Activated CD4-positive, alpha-beta memory T cell treated with anti-CD3 and anti-CD28 coated beads, Interleukin-2, amount 10 ng/mL, durations not matched to agents 7 days and 5 days (primary cell): ENCODE measurements around the gene GPR146. TPM values are rescaled to one million over a fixed set of nuclear protein-coding genes. Genes with fewer than 3 reads are reported as not detected.

ENCODE experiments used
- CTCF ChIA-PET: fragments of 350-600 bp; sonication (Branson Sonifier 250); formaldehyde crosslinking; loops from one replicate; lab custom pipeline; 2021; ENCODE audit warnings: antibody characterized with exemption, inconsistent platforms; lab: Charles Lee
- POLR2A ChIA-PET: fragments of 350-600 bp; sonication (Branson Sonifier 250); formaldehyde crosslinking; loops from one replicate; lab custom pipeline; 2021; ENCODE audit warnings: antibody characterized with exemption; lab: Charles Lee
- DNase-seq: peaks from one replicate; pipeline ENCODE4 v3.0.0-alpha.2; 2020
- H3K27ac Mint-ChIP-seq: one replicate; pipeline ENCODE4 v1.8.0; 2021; ENCODE audit warnings: mild to moderate bottlenecking, mixed read lengths
- H3K27me3 Mint-ChIP-seq: one replicate; pipeline ENCODE4 v1.8.0; 2021; ENCODE audit warnings: mixed read lengths
- H3K36me3 Mint-ChIP-seq: one replicate; pipeline ENCODE4 v1.8.0; 2021; ENCODE audit warnings: low read depth, mixed read lengths
- H3K4me1 Mint-ChIP-seq: one replicate; pipeline ENCODE4 v1.8.0; 2021; ENCODE audit warnings: mixed read lengths
- H3K4me3 Mint-ChIP-seq: one replicate; pipeline ENCODE4 v1.8.0; 2021; ENCODE audit warnings: mild to moderate bottlenecking, mixed read lengths
- H3K9me3 Mint-ChIP-seq: one replicate; pipeline ENCODE4 v1.8.0; 2021; ENCODE audit warnings: mixed read lengths
- total RNA-seq, 2 experiments: library from RNA; stranded (reverse); gene quantifications; one replicate each; pipeline ENCODE4 v1.2.3, GENCODE V29; 2021

Gene GPR146
- total RNA-seq, 2 experiments from 2014 or later: 10.0 to 10.1 TPM

GRCh38 chr7:1045069-1046063 lies 1.0 kb downstream of the GPR146 start:
- DNase-seq: no peak
- Mint-ChIP-seq H3K4me3 (peak overlapping the region; percentile 89), H3K4me1 (peaks cover 79% of the 10 kb centered on the region), H3K27ac (peak overlapping the region; percentile 31), H3K9me3 (no peaks in the 10 kb centered on the region), H3K36me3 (no peaks in the 10 kb centered on the region), H3K27me3 (no peaks in the 10 kb centered on the region)
- ChIA-PET CTCF (interaction anchor here (0.5 to 4.2 kb wide), 8 partner anchors 11 to 147 kb away, joined by 3 to 28 read pairs (median 4); no protein-coding TSS in a partner anchor), POLR2A (interaction anchor here (1.2 to 2.3 kb wide), 7 partner anchors 9 to 123 kb away, joined by 3 to 11 read pairs (median 5); partner anchors contain the start of genes COX19 and ZFAND2A)

GRCh38 chr7:1046722-1047679 lies 2.7 kb downstream of the GPR146 start:
- H3K27me3 Mint-ChIP-seq: no peaks in the 10 kb centered on the region
- H3K36me3 Mint-ChIP-seq: no peaks in the 10 kb centered on the region
- H3K4me3 Mint-ChIP-seq: peak overlapping the region; percentile 89
- CTCF ChIA-PET: interaction anchor here (0.5 to 2.6 kb wide), 3 partner anchors 10 to 54 kb away, joined by 3 to 18 read pairs (median 6); no protein-coding TSS in a partner anchor
- POLR2A ChIA-PET: interaction anchor here (0.7 to 2.3 kb wide), 5 partner anchors 10 to 72 kb away, joined by 3 to 10 read pairs (median 3); partner anchors contain the start of gene COX19
- peak; percentile 68 for DNase-seq
- peak overlapping the region; percentile 44 for H3K27ac Mint-ChIP-seq
- no peaks in the 10 kb centered on the region for H3K9me3 Mint-ChIP-seq
- peaks cover 73% of the 10 kb centered on the region for H3K4me1 Mint-ChIP-seq

- POLR2A ChIA-PET: interaction anchor here (0.5 kb wide), 1 partner anchor 121 kb away, joined by 3 read pairs; no protein-coding TSS in a partner anchor
- H3K9me3 Mint-ChIP-seq: no peaks in the 10 kb centered on the region
- peak overlapping the region; percentile 40 for H3K27ac Mint-ChIP-seq
- H3K36me3 Mint-ChIP-seq: no peaks in the 10 kb centered on the region
- no peak for DNase-seq
- H3K4me1 Mint-ChIP-seq: peaks cover 58% of the 10 kb centered on the region
- H3K4me3 Mint-ChIP-seq: no peak overlapping the region
- CTCF ChIA-PET: interaction anchor here (2.6 kb wide), 1 partner anchor 56 kb away, joined by 18 read pairs; no protein-coding TSS in a partner anchor
- no peaks in the 10 kb centered on the region for H3K27me3 Mint-ChIP-seq
Measured at GRCh38 chr7:1049006-1049741, 4.8 kb downstream of the GPR146 start.

- Mint-ChIP-seq H3K27ac (no peak overlapping the region), H3K27me3 (no peaks in the 10 kb centered on the region), H3K9me3 (no peaks in the 10 kb centered on the region), H3K4me3 (no peak overlapping the region), H3K4me1 (peaks cover 61% of the 10 kb centered on the region), H3K36me3 (no peaks in the 10 kb centered on the region)
- DNase-seq: no peak
- CTCF ChIA-PET: interaction anchor here (0.7 kb wide), 1 partner anchor 9 kb away, joined by 3 read pairs; no protein-coding TSS in a partner anchor
- POLR2A ChIA-PET: interaction anchor here (0.5 kb wide), 1 partner anchor 122 kb away, joined by 3 read pairs; no protein-coding TSS in a partner anchor
Measured at GRCh38 chr7:1049801-1050200, 5.5 kb downstream of the GPR146 start.

GRCh38 chr7:1050254-1050906 lies 6.0 kb downstream of the GPR146 start:
- POLR2A ChIA-PET: no interaction called here
- Mint-ChIP-seq H3K4me3 (no peak overlapping the region), H3K27me3 (no peaks in the 10 kb centered on the region), H3K27ac (no peak overlapping the region), H3K9me3 (no peaks in the 10 kb centered on the region), H3K4me1 (peaks cover 61% of the 10 kb centered on the region), H3K36me3 (no peaks in the 10 kb centered on the region)
- CTCF ChIA-PET: interaction anchor here (0.7 to 1.1 kb wide), 2 partner anchors 9 to 16 kb away, joined by 3 to 4 read pairs; no protein-coding TSS in a partner anchor
- no peak for DNase-seq

GRCh38 chr7:1050956-1051690 lies 6.8 kb downstream of the GPR146 start:
- Mint-ChIP-seq H3K36me3 (no peaks in the 10 kb centered on the region), H3K4me3 (no peak overlapping the region), H3K9me3 (no peaks in the 10 kb centered on the region), H3K27me3 (no peaks in the 10 kb centered on the region), H3K4me1 (peaks cover 56% of the 10 kb centered on the region), H3K27ac (no peak overlapping the region)
- POLR2A ChIA-PET: no interaction called here
- CTCF ChIA-PET: interaction anchor here (1.1 kb wide), 1 partner anchor 15 kb away, joined by 4 read pairs; no protein-coding TSS in a partner anchor
- DNase-seq: no peak

- Mint-ChIP-seq H3K9me3 (no peaks in the 10 kb centered on the region), H3K4me1 (peaks cover 45% of the 10 kb centered on the region), H3K27me3 (no peaks in the 10 kb centered on the region), H3K36me3 (no peaks in the 10 kb centered on the region), H3K27ac (no peak overlapping the region), H3K4me3 (no peak overlapping the region)
- ChIA-PET POLR2A (no interaction called here), CTCF (interaction anchor here (0.8 to 1.0 kb wide), 2 partner anchors 13 to 59 kb away, joined by 3 to 4 read pairs; no protein-coding TSS in a partner anchor)
- DNase-seq: no peak
Measured at GRCh38 chr7:1052031-1052818, 7.9 kb downstream of the GPR146 start.

GRCh38 chr7:1053002-1053411 lies 8.7 kb downstream of the GPR146 start:
- ChIA-PET CTCF (interaction anchor here (1.0 to 1.1 kb wide), 2 partner anchors 13 to 60 kb away, joined by 3 to 4 read pairs; no protein-coding TSS in a partner anchor), POLR2A (interaction anchor here (1.0 to 1.5 kb wide), 2 partner anchors 8 to 78 kb away, joined by 3 to 5 read pairs; partner anchors contain the start of gene GPR146)
- H3K9me3 Mint-ChIP-seq: no peaks in the 10 kb centered on the region
- H3K4me3 Mint-ChIP-seq: no peak overlapping the region
- no peaks in the 10 kb centered on the region for H3K27me3 Mint-ChIP-seq
- no peaks in the 10 kb centered on the region for H3K36me3 Mint-ChIP-seq
- no peak overlapping the region for H3K27ac Mint-ChIP-seq
- H3K4me1 Mint-ChIP-seq: peaks cover 37% of the 10 kb centered on the region
- no peak for DNase-seq

GRCh38 chr7:1053816-1054370 lies 9.5 kb downstream of the GPR146 start:
- Mint-ChIP-seq H3K36me3 (peaks cover 7% of the 10 kb centered on the region), H3K4me1 (peaks cover 36% of the 10 kb centered on the region), H3K4me3 (no peak overlapping the region), H3K27me3 (no peaks in the 10 kb centered on the region), H3K9me3 (no peaks in the 10 kb centered on the region), H3K27ac (no peak overlapping the region)
- CTCF ChIA-PET: interaction anchor here (0.9 to 3.1 kb wide), 3 partner anchors 10 to 61 kb away, joined by 3 to 14 read pairs (median 4); partner anchors contain the start of gene GPR146
- POLR2A ChIA-PET: interaction anchor here (1.0 to 1.5 kb wide), 2 partner anchors 9 to 79 kb away, joined by 3 to 5 read pairs; partner anchors contain the start of gene GPR146
- DNase-seq: no peak
